SK-N-SH (cell line): ENCODE measurements around the gene SUCLG2. TPM values are rescaled to one million over a fixed set of nuclear protein-coding genes. Genes with fewer than 3 reads are reported as not detected.

Experiments
- CTCF ChIA-PET: fragments of 300-600, 350-600 bp; formaldehyde crosslinking; extraction: SDS; loops from one replicate; lab custom pipeline; 2021; lab: Yijun Ruan, JAX
- POLR2A ChIA-PET: fragments of 350-600 bp; sonication (Branson Sonifier 250); formaldehyde crosslinking; extraction: SDS; loops from one replicate; lab custom pipeline; 2020; ENCODE audit warnings: antibody characterized with exemption, inconsistent platforms; lab: Yijun Ruan, JAX
- DNase-seq: peaks from one replicate; pipeline ENCODE4 v3.0.0; 2012
- H2AFZ ChIP-seq: fragments of 200-600 bp; sonication (generic); 2 replicates; pipeline ENCODE4 v1.8.1; 2016; ENCODE audit warnings: antibody characterized with exemption, mild to moderate bottlenecking, low read depth
- H3F3A ChIP-seq: fragments of 200-600 bp; sonication (generic); replicated peaks from 2 replicates; pipeline ENCODE3; 2016; ENCODE audit warnings: antibody characterized with exemption, mild to moderate bottlenecking; ENCODE audit not compliant: insufficient read depth
- H3K27ac ChIP-seq, 2 experiments: fragments of 200-500 bp in 1 of 2; fragments of 200-600 bp in 1 of 2; sonication (Bioruptor generic) in 1 of 2; sonication (generic), shearing (Covaris generic) in 1 of 2; 2 replicates each; pipeline versions ENCODE4 v1.5.1 to v1.6.1; 2014 to 2016; ENCODE audit warnings: low read depth in 2 of 2, inconsistent platforms in 1 of 2, low read length in 1 of 2, mild to moderate bottlenecking in 1 of 2, mixed read lengths in 1 of 2
- H3K27me3 ChIP-seq: fragments of 200-600 bp; sonication (generic), shearing (Covaris generic); 2 replicates; pipeline ENCODE4 v1.6.1; 2016; ENCODE audit warnings: mixed run types; ENCODE audit not compliant: insufficient read depth
- H3K36me3 ChIP-seq, 2 experiments: fragments of 200-500 bp in 1 of 2; fragments of 200-600 bp in 1 of 2; sonication (Bioruptor generic) in 1 of 2; sonication (generic) in 1 of 2; replicated peaks in 1 of 2; 2 replicates each; pipeline versions ENCODE3 to v1.5.1; 2014 to 2016; ENCODE audit warnings: low read length in 1 of 2, mild to moderate bottlenecking in 1 of 2; ENCODE audit not compliant: insufficient read depth in 2 of 2, control insufficient read depth in 1 of 2
- H3K4me1 ChIP-seq, 2 experiments: fragments of 200-500 bp in 1 of 2; fragments of 200-600 bp in 1 of 2; sonication (Bioruptor generic) in 1 of 2; sonication (generic), shearing (Covaris generic) in 1 of 2; 2 replicates each; pipeline versions ENCODE4 v1.5.1 to v1.6.1; 2014 to 2016; ENCODE audit warnings: low read depth in 1 of 2, low read length in 1 of 2, mixed run types in 1 of 2; ENCODE audit not compliant: insufficient read depth in 2 of 2, control insufficient read depth in 1 of 2
- H3K4me2 ChIP-seq: fragments of 200-600 bp; sonication (generic), shearing (Covaris generic); 2 replicates; pipeline ENCODE4 v1.6.1; 2017; ENCODE audit warnings: mixed run types
- H3K4me3 ChIP-seq, 2 experiments: fragments of 200-500 bp in 1 of 2; fragments of 200-600 bp in 1 of 2; sonication (Bioruptor generic) in 1 of 2; sonication (generic), shearing (Covaris generic) in 1 of 2; 2 replicates each; pipeline versions ENCODE4 v1.5.1 to v1.8.1; 2014 to 2016; ENCODE audit warnings: low read depth in 2 of 2, inconsistent platforms in 1 of 2, low read length in 1 of 2, mild to moderate bottlenecking in 1 of 2, mixed read lengths in 1 of 2, moderate library complexity in 1 of 2
- H3K79me2 ChIP-seq: fragments of 200-600 bp; sonication (generic); 2 replicates; pipeline ENCODE4 v1.8.1; 2017; ENCODE audit warnings: mild to moderate bottlenecking; ENCODE audit not compliant: insufficient read depth
- H3K9ac ChIP-seq: fragments of 200-600 bp; sonication (generic); 2 replicates; pipeline ENCODE4 v1.6.1; 2017; ENCODE audit warnings: mixed run types
- H3K9me2 ChIP-seq: fragments of 200-600 bp; sonication (generic); 2 replicates; pipeline ENCODE4 v1.6.1; 2017; ENCODE audit warnings: mixed run types
- H3K9me3 ChIP-seq: fragments of 200-600 bp; sonication (generic); 2 replicates; pipeline ENCODE4 v1.6.1; 2017; ENCODE audit warnings: mixed run types, mild to moderate bottlenecking, moderate library complexity
- H4K20me1 ChIP-seq: fragments of 200-600 bp; sonication (generic); 2 replicates; pipeline ENCODE4 v1.6.1; 2017; ENCODE audit warnings: mild to moderate bottlenecking, mixed run types; ENCODE audit not compliant: insufficient read depth
- EZH2phosphoT487 ChIP-seq: fragments of 200-600 bp; sonication (generic); IDR thresholded peaks from 2 replicates; pipeline ENCODE4 v1.6.1; 2017; ENCODE audit warnings: low read depth, mixed run types, mild to moderate bottlenecking, antibody characterized with exemption, moderate library complexity, borderline replicate concordance
- JUND ChIP-seq: IDR thresholded peaks from 2 replicates; pipeline ENCODE4 v1.4.0; 2012
- MXI1 ChIP-seq: IDR thresholded peaks from 2 replicates; pipeline ENCODE4 v1.6.1; 2012; ENCODE audit warnings: mild to moderate bottlenecking, low read depth, low read length, improper control_type of control experiment
- NFIC ChIP-seq: IDR thresholded peaks from 2 replicates; pipeline ENCODE4 v1.4.0; 2012; ENCODE audit warnings: borderline replicate concordance
- NRF1 ChIP-seq: IDR thresholded peaks from 2 replicates; pipeline ENCODE4 v1.6.1; 2012; ENCODE audit warnings: low read depth, mild to moderate bottlenecking, low read length
- RAD21 ChIP-seq: IDR thresholded peaks from 2 replicates; pipeline ENCODE4 v1.6.1; 2012; ENCODE audit warnings: mild to moderate bottlenecking, low read length
- TAF1 ChIP-seq: IDR thresholded peaks from 2 replicates; pipeline ENCODE4 v1.6.1; 2012; ENCODE audit warnings: low read depth, mild to moderate bottlenecking, low read length, moderate library complexity, borderline replicate concordance
- USF2 ChIP-seq: fragments of 150-350 bp; IDR thresholded peaks from 2 replicates; pipeline ENCODE4 v1.6.1; 2017; ENCODE audit warnings: antibody characterized with exemption, low read length, low read depth, borderline replicate concordance
- ZBTB33 ChIP-seq: IDR thresholded peaks from 2 replicates; pipeline ENCODE4 v1.4.0; 2012; ENCODE audit warnings: low read depth, borderline replicate concordance
- WGBS: methylation state at CpG from one replicate; pipeline ENCODE4 v1.1.6; 2017; ENCODE audit warnings: low lambda C conversion rate; 5-methylcytosine and 5-hydroxymethylcytosine counted together
- polyA plus RNA-seq, 3 experiments: library from polyadenylated mRNA; depleted of rRNA; stranded (reverse); fragments of >200 nt; gene quantifications; 2 replicates each; pipeline ENCODE4 v1.2.3, GENCODE V29; 2012

The SUCLG2 gene
- polyA plus RNA-seq, 1 of the 3 experiments (the other 2 are of a cell fraction), result 20.2 TPM

- Histone ChIP-seq H2AFZ (no peak overlapping the region), H3F3A (no peaks in the 10 kb centered on the region), H3K79me2 (no peaks in the 10 kb centered on the region), H3K27ac (peak overlapping the region in 1 of 2 experiments; percentile 28; a peak in 2 of 4 replicates), H4K20me1 (no peaks in the 10 kb centered on the region), H3K36me3 (peaks cover 6 to 9% of the 10 kb centered on the region in 2 experiments), H3K27me3 (no peaks in the 10 kb centered on the region), H3K4me2 (no peak overlapping the region), H3K9me2 (no peaks in the 10 kb centered on the region), H3K9me3 (no peaks in the 10 kb centered on the region), H3K4me3 (no peak overlapping the region), H3K4me1 (no peaks in the 10 kb centered on the region; a peak in 1 of 4 replicates), H3K9ac (no peak overlapping the region)
- POLR2A ChIA-PET, result no interaction called here
- 94% methylated on average over 4 of the region's 4 CpGs for WGBS
- TF ChIP-seq EZH2phosphoT487 (no peak), MXI1 (no peak), JUND (no peak), ZBTB33 (no peak)
- CTCF ChIA-PET, result no interaction called here
- DNase-seq, result no peak
Measured at GRCh38 chr3:67489816-67490215, 164.6 kb downstream of the SUCLG2 start.

GRCh38 chr3:67487564-67488114 lies 166.8 kb downstream of the SUCLG2 start:
- CTCF ChIA-PET, result no interaction called here
- Histone ChIP-seq H3K4me3 (no peak overlapping the region), H2AFZ (no peak overlapping the region), H3K79me2 (no peaks in the 10 kb centered on the region), H3K27me3 (no peaks in the 10 kb centered on the region), H3K4me2 (no peak overlapping the region), H3K27ac (no peak overlapping the region), H3K36me3 (peaks cover 3 to 6% of the 10 kb centered on the region in 2 experiments), H3F3A (no peaks in the 10 kb centered on the region), H3K9me3 (no peaks in the 10 kb centered on the region), H3K9ac (no peak overlapping the region), H3K9me2 (no peaks in the 10 kb centered on the region), H3K4me1 (peaks cover 0 to 2% of the 10 kb centered on the region in 2 experiments; a peak in 2 of 4 replicates), H4K20me1 (no peaks in the 10 kb centered on the region)
- WGBS, result 100% methylated on average over 1 of the region's 1 CpG
- POLR2A ChIA-PET, result no interaction called here
- DNase-seq, result no peak
- TF ChIP-seq USF2 (no peak), RAD21 (no peak), NRF1 (no peak), NFIC (no peak), TAF1 (no peak), MXI1 (no peak)
